Endothelial cell of umbilical vein (primary cell): ENCODE results near the gene GALR3. TPM values are rescaled to one million over a fixed set of nuclear protein-coding genes. Genes with fewer than 3 reads are reported as not detected.
"Not testable (repeated sequence)": the region's sequence is repeated elsewhere in the genome, so short reads cannot be mapped to it uniquely, and the experiment has no call there.

Experiments
- BruUV-seq: library from RNA; stranded (reverse); fragments of 400-500 nt; replicated peaks from 2 replicates; lab custom pipeline; 2021; lab: Mats Ljungman, UMichigan
- CTCF ChIA-PET: fragments of 300-600, 350-600 bp; sonication (Branson Sonifier 250); formaldehyde crosslinking; loops from one replicate; lab custom pipeline; 2021; ENCODE audit warnings: antibody characterized with exemption, inconsistent platforms; lab: Charles Lee
- POLR2A ChIA-PET: fragments of 300-600, 350-600 bp; sonication (Branson Sonifier 250); formaldehyde crosslinking; loops from one replicate; lab custom pipeline; 2021; ENCODE audit warnings: antibody characterized with exemption, inconsistent platforms; lab: Charles Lee
- DNase-seq: peaks from one replicate; pipeline ENCODE4 v3.0.0-alpha.2; 2011; ENCODE audit warnings: low read depth, low spot score
- FAIRE-seq: peaks from 2 replicates; lab custom pipeline; 2011; peaks lifted over from hg19 to GRCh38; lab: Jason Lieb, UNC
- H2AFZ ChIP-seq: 2 replicates; pipeline ENCODE4 v1.6.0; 2012; ENCODE audit warnings: low read depth, low read length, control low read depth, inconsistent platforms
- H3K27ac ChIP-seq: 2 replicates; pipeline ENCODE4 v1.5.1; 2011; ENCODE audit warnings: low read depth, mild to moderate bottlenecking, control low read depth, low read length, moderate library complexity; ENCODE audit not compliant: insufficient read depth
- H3K27me3 ChIP-seq, 2 experiments: 2 replicates each; pipeline versions ENCODE4 v1.6.0 to v1.6.1; 2011; ENCODE audit warnings: low read length in 2 of 2, mixed read lengths in 1 of 2; ENCODE audit not compliant: control insufficient read depth in 2 of 2, insufficient read depth in 2 of 2
- H3K36me3 ChIP-seq, 2 experiments: 2 replicates in 1 of 2; 3 replicates in 1 of 2; pipeline ENCODE4 v1.5.1; 2011; ENCODE audit warnings: low read length in 2 of 2, mild to moderate bottlenecking in 1 of 2, moderate library complexity in 1 of 2; ENCODE audit not compliant: control insufficient read depth in 2 of 2, insufficient read depth in 2 of 2; ENCODE audit errors: extremely low read depth in 1 of 2
- H3K4me1 ChIP-seq: 3 replicates; pipeline ENCODE4 v1.5.1; 2011; ENCODE audit warnings: mild to moderate bottlenecking, low read length; ENCODE audit not compliant: control insufficient read depth, insufficient read depth; ENCODE audit errors: extremely low read depth
- H3K4me2 ChIP-seq: 2 replicates; pipeline ENCODE4 v1.6.1; 2011; ENCODE audit warnings: low read length, control low read depth, mixed read lengths; ENCODE audit not compliant: insufficient read depth
- H3K4me3 ChIP-seq, 3 experiments: fragments of 200-600 bp in 1 of 3; sonication (generic), shearing (Covaris generic) in 1 of 3; replicated peaks in 1 of 3; 2 replicates each; pipeline ENCODE4 v1.5.1; 2011 to 2016; ENCODE audit warnings: control low read depth in 3 of 3, low read length in 3 of 3, mild to moderate bottlenecking in 2 of 3, inconsistent platforms in 1 of 3, low read depth in 1 of 3, moderate library complexity in 1 of 3; ENCODE audit not compliant: insufficient read depth in 1 of 3
- H3K79me2 ChIP-seq: 2 replicates; pipeline ENCODE4 v1.6.0; 2012; ENCODE audit warnings: low read length, inconsistent platforms; ENCODE audit not compliant: control insufficient read depth, insufficient read depth
- H3K9ac ChIP-seq: replicated peaks from 2 replicates; pipeline ENCODE3; 2011; ENCODE audit warnings: low read length, control low read depth; ENCODE audit not compliant: insufficient read depth; ENCODE audit errors: extremely low read depth
- H3K9me1 ChIP-seq: replicated peaks from 3 replicates; pipeline ENCODE4 v1.6.0; 2011; ENCODE audit warnings: mild to moderate bottlenecking, low read length; ENCODE audit not compliant: control insufficient read depth, insufficient read depth; ENCODE audit errors: extremely low read depth
- H3K9me3 ChIP-seq: replicated peaks from 2 replicates; pipeline ENCODE4 v1.5.1; 2012; ENCODE audit warnings: low read length, inconsistent platforms; ENCODE audit not compliant: control insufficient read depth, insufficient read depth
- H4K20me1 ChIP-seq: replicated peaks from 2 replicates; pipeline ENCODE3; 2011; ENCODE audit warnings: mild to moderate bottlenecking, low read length; ENCODE audit not compliant: control insufficient read depth, insufficient read depth; ENCODE audit errors: extremely low read depth
- FOS ChIP-seq: IDR thresholded peaks from 2 replicates; pipeline ENCODE4 v1.6.1; 2011; ENCODE audit warnings: mild to moderate bottlenecking, low read length, moderate library complexity, borderline replicate concordance; ENCODE audit not compliant: insufficient read depth
- GATA2 ChIP-seq: IDR thresholded peaks from 2 replicates; pipeline ENCODE4 v1.7.0; 2011; ENCODE audit warnings: low read depth, mild to moderate bottlenecking, moderate library complexity, mixed read lengths, low read length; ENCODE audit not compliant: insufficient read length, insufficient read depth
- JUN ChIP-seq: IDR thresholded peaks from 2 replicates; pipeline ENCODE4 v1.6.1; 2011; ENCODE audit warnings: borderline replicate concordance, low read depth; ENCODE audit not compliant: insufficient read length, insufficient read depth
- MYC ChIP-seq: IDR thresholded peaks from one replicate; pipeline ENCODE4 v1.6.1; 2011; ENCODE audit warnings: mild to moderate bottlenecking, low read depth, low read length
- POLR2AphosphoS5 ChIP-seq: IDR thresholded peaks from 2 replicates; pipeline ENCODE4 v1.6.1; 2012; ENCODE audit warnings: low read depth, mild to moderate bottlenecking, control low read depth, low read length, moderate library complexity; ENCODE audit not compliant: insufficient read depth
- dilution Hi-C: fragments of 300-500 bp; cut with MboI; formaldehyde crosslinking; loops from one replicate; pipeline ENCODE4 v1.15.0; 2019; ENCODE audit warnings: low sequenced_read_pairs; ENCODE audit not compliant: extremely low pct_ligation_motif_present
- intact Hi-C: fragments of 100-400 bp; cut with micrococcal nuclease; formaldehyde crosslinking; loops from one replicate; pipeline ENCODE4 v1.10.0; 2022
- polyA plus RNA-seq, 4 experiments: library from polyadenylated mRNA; depleted of rRNA in 3 of 4; stranded (reverse) in 3 of 4; unstranded in 1 of 4; fragments of >200 nt; gene quantifications; 2 replicates each; pipeline versions ENCODE4 v1.2.1 to v1.2.3, GENCODE V29; 2011 to 2012; ENCODE audit warnings: missing spikeins in 1 of 4
- total RNA-seq: library from RNA; stranded (reverse); gene quantifications from 2 replicates; pipeline ENCODE4 v1.2.3, GENCODE V29; 2021
- TF ChIP-seq, protein P1 (sequence below): IDR thresholded peaks from 2 replicates; pipeline ENCODE4 v1.6.1; 2011; ENCODE audit not compliant: insufficient read depth, insufficient read length

Gene GALR3
- total and polyA plus RNA-seq, 2 donors (not counting 3 experiments of a cell fraction or from before 2014, with no cell fraction given) = not detected

DNA sequence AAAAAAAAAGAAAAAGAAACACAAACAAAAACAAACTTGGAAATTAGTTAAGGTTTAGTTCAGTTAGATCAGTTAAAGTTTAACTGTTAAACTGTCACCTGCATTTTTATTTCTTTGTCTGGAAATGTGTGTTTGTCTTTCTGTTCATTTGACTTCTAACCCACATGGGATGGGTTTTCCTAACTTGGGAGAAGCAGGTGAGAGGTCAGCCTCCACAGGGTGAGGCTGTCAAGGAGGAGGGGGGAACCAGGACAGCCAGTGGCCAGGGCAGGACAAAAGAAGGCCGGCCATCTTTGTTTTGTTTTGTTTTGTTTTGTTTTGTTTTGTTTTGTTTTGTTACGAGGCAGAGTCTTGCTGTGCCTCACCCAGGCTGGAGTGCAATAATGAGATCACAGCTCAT lies 28.8 kb upstream of the GALR3 start:
- DNase-seq (no peak), FAIRE-seq (no peak)
- no peak overlapping the region for H3K4me2 ChIP-seq
- H3K79me2 ChIP-seq = no peaks in the 10 kb centered on the region
- no TSS peak for BruUV-seq
- ChIA-PET POLR2A (no interaction called here), CTCF (interaction anchor here (1.8 to 2.5 kb wide), 3 partner anchors 12 to 151 kb away, joined by 4 to 8 read pairs (median 8); no protein-coding TSS in a partner anchor)
- no peaks in the 10 kb centered on the region for H3K9me1 ChIP-seq
- TF ChIP-seq, protein P1, sequence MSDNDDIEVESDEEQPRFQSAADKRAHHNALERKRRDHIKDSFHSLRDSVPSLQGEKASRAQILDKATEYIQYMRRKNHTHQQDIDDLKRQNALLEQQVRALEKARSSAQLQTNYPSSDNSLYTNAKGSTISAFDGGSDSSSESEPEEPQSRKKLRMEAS = no peak
- no peak for TF ChIP-seq JUN
- H2AFZ ChIP-seq = no peak overlapping the region
- H3K27me3 ChIP-seq = no peaks in the 10 kb centered on the region
- H3K4me1 ChIP-seq = no peaks in the 10 kb centered on the region
- no peak overlapping the region for H3K9ac ChIP-seq
- no peaks in the 10 kb centered on the region for H4K20me1 ChIP-seq
- H3K9me3 ChIP-seq = no peaks in the 10 kb centered on the region
- H3K4me3 ChIP-seq = no peak overlapping the region
- dilution Hi-C loops = no loop called here
- intact Hi-C loops = loop anchor here (5.0 kb wide), 1 partner anchor 117 kb away; the partner anchor contains the start of gene LGALS1
- H3K27ac ChIP-seq = no peak overlapping the region
- H3K36me3 ChIP-seq = no peaks in the 10 kb centered on the region

DNA sequence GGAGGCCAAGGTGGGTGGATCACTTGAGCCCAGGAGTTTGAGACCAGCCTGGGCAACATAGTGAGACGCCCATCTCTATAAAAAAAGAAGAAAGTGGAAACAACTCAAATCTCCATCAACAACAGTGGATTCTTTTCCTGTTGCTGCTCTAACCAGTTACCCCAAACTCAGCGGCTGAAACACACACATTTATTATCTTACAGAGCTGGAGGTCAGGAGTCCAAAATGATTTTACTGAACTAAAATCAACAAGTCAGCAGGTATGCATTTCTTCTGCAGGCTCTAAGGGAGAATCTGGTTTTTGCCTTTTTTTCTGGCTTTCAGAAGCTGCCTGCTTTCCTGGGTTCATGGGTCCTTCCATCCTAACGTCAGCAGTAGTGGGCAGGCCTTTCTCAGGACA lies 27.1 kb upstream of the GALR3 start:
- no peak overlapping the region for H3K4me2 ChIP-seq
- no TSS peak for BruUV-seq
- H3K4me3 ChIP-seq = no peak overlapping the region
- H3K9me3 ChIP-seq = no peaks in the 10 kb centered on the region
- H3K9ac ChIP-seq = no peak overlapping the region
- H3K79me2 ChIP-seq = no peaks in the 10 kb centered on the region
- no peak overlapping the region for H2AFZ ChIP-seq
- H4K20me1 ChIP-seq = no peaks in the 10 kb centered on the region
- no peaks in the 10 kb centered on the region for H3K27me3 ChIP-seq
- FAIRE-seq (no peak), DNase-seq (no peak)
- no peaks in the 10 kb centered on the region for H3K36me3 ChIP-seq
- dilution Hi-C loops (no loop called here), intact Hi-C loops (no loop called here)
- no peak overlapping the region for H3K27ac ChIP-seq
- CTCF ChIA-PET = interaction anchor here (1.1 to 2.5 kb wide), 3 partner anchors 13 to 153 kb away, joined by 3 to 8 read pairs (median 8); no protein-coding TSS in a partner anchor
- POLR2A ChIA-PET = interaction anchor here (0.7 kb wide), 1 partner anchor 13 kb away, joined by 4 read pairs; no protein-coding TSS in a partner anchor
- H3K4me1 ChIP-seq = no peaks in the 10 kb centered on the region
- H3K9me1 ChIP-seq = no peaks in the 10 kb centered on the region
- no peak for TF ChIP-seq GATA2
- TF ChIP-seq FOS = no peak
- TF ChIP-seq MYC = no peak
- TF ChIP-seq POLR2AphosphoS5 = no peak
- TF ChIP-seq, protein P1 = no peak
- TF ChIP-seq JUN = no peak

DNA sequence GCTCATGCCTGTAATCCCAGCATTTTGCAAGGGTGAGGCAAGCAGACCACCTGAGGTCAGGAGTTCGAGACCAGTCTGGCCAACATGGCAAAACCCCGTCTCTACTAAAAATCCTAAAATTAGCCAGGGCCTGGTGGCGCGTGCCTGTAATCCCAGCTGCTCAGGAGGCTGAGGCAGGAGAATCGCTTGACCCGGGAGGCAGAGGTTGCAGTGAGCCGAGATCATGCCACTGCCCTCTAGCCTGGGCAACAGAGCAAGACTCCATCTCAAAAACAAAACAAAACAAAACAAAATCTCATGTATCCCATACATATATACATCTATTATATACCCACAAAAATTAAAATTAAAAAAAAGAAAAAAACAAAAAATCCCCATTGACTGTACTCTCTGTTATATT lies 25.9 kb upstream of the GALR3 start:
- H3K4me3 ChIP-seq, FAIRE-seq, H3K9me3 ChIP-seq, H3K9ac ChIP-seq, H4K20me1 ChIP-seq, H3K9me1 ChIP-seq, H3K79me2 ChIP-seq, DNase-seq, CTCF ChIA-PET, H3K36me3 ChIP-seq, H3K27ac ChIP-seq, H2AFZ ChIP-seq, H3K4me2 ChIP-seq, POLR2A ChIA-PET, BruUV-seq, H3K27me3 ChIP-seq, H3K4me1 ChIP-seq, dilution Hi-C loops, intact Hi-C loops: not testable (repeated sequence)
